ENCODE measurements around the gene ZNF358.

- no peak for TF ChIP-seq CTCF (IDR thresholded peaks at IDR 0.05)
- no peak for TF ChIP-seq POLR2A (IDR thresholded peaks at IDR 0.05)
Observed at GRCh38 chr19:7489609-7490044, 26.3 kb upstream of the ZNF358 start.

Measured in right lobe of liver (tissue), 4 donors.